ENCODE results near the gene RPTOR.

GRCh38 chr17:80858301-80859001 lies 313.8 kb downstream of the RPTOR start:
- TF ChIP-seq CTCF (conservative IDR thresholded peaks at IDR 0.05 in 1 of 2, IDR thresholded peaks at IDR 0.05 in 1 of 2; ENCODE audit: low read depth in 1 of 2, low read length in 2 of 2) (no peak), EZH2 (IDR thresholded peaks at IDR 0.05; ENCODE audit: low read length, missing control alignments) (no peak)
